K562 (cell line): ENCODE results near the gene DNALI1. TPM values are rescaled to one million over a fixed set of nuclear protein-coding genes. Genes with fewer than 3 reads are reported as not detected.
A peak's percentile ranks its signal among the peaks of the same experiment; 100 is the strongest.

Source experiments
- ETS2 ChIP-seq: IDR thresholded peaks from 2 replicates; pipeline ENCODE4 v1.6.1; 2016; ENCODE audit warnings: borderline replicate concordance, missing genetic modification characterization, mild to moderate bottlenecking, moderate library complexity, missing compliant biosample characterization; ENCODE audit not compliant: poor library complexity, severe bottlenecking
- ETV6 ChIP-seq, 3 experiments: fragments of 150-350 bp in 1 of 3; sonication (generic) in 1 of 3; formaldehyde crosslinking in 1 of 3; IDR thresholded peaks; 2 replicates each; pipeline versions ENCODE4 v1.6.1 to v1.8.0; 2014 to 2022; ENCODE audit warnings: borderline replicate concordance in 2 of 3, low read depth in 2 of 3, antibody characterized with exemption in 1 of 3, low read length in 1 of 3, mild to moderate bottlenecking in 1 of 3, missing genetic modification reagents in 1 of 3
- FIP1L1 ChIP-seq: fragments of 200-400 bp; formaldehyde crosslinking; IDR thresholded peaks from 2 replicates; pipeline ENCODE4 v1.6.1; 2018; ENCODE audit warnings: mild to moderate bottlenecking, low read depth, low read length; ENCODE audit not compliant: poor library complexity, severe bottlenecking
- HDAC6 ChIP-seq: IDR thresholded peaks from 2 replicates; pipeline ENCODE4 v1.6.1; 2012; ENCODE audit warnings: low read depth, mild to moderate bottlenecking, control low read depth, inconsistent platforms, low read length, moderate library complexity
- HEY1 ChIP-seq: fragments of 250-450 bp; sonication (Bioruptor Pico); IDR thresholded peaks from 2 replicates; pipeline ENCODE4 v1.5.0; 2020; ENCODE audit warnings: mild to moderate bottlenecking, moderate library complexity, borderline replicate concordance
- IRF9 ChIP-seq: fragments of 450-650 bp; IDR thresholded peaks from 2 replicates; pipeline ENCODE4 v1.6.1; 2016; ENCODE audit warnings: missing biosample characterization, missing genetic modification characterization
- LCOR ChIP-seq: sonication (generic); formaldehyde crosslinking; IDR thresholded peaks from 2 replicates; pipeline ENCODE4 v1.8.0; 2022; ENCODE audit warnings: mild to moderate bottlenecking, missing genetic modification reagents
- NFE2 ChIP-seq: IDR thresholded peaks from 2 replicates; pipeline ENCODE4 v1.6.1; 2014; ENCODE audit warnings: antibody characterized with exemption, low read depth
- RERE ChIP-seq: sonication (generic); formaldehyde crosslinking; IDR thresholded peaks from 2 replicates; pipeline ENCODE4 v1.8.0; 2023; ENCODE audit warnings: missing genetic modification reagents, mild to moderate bottlenecking, borderline replicate concordance
- SRSF9 ChIP-seq: fragments of 200-400 bp; formaldehyde crosslinking; IDR thresholded peaks from 2 replicates; pipeline ENCODE4 v1.6.1; 2017; ENCODE audit warnings: low read depth, low read length, borderline replicate concordance
- TAF15 ChIP-seq: fragments of 200-400 bp; formaldehyde crosslinking; IDR thresholded peaks from 2 replicates; pipeline ENCODE4 v1.6.1; 2017; ENCODE audit warnings: mild to moderate bottlenecking, low read depth, low read length, moderate library complexity
- TARDBP ChIP-seq: fragments of 450-650 bp; IDR thresholded peaks from 2 replicates; pipeline ENCODE4 v1.6.1; 2016
- ZNF311 ChIP-seq: fragments of 250-450 bp; sonication (Bioruptor Pico); IDR thresholded peaks from 2 replicates; pipeline ENCODE4 v1.4.0; 2020; ENCODE audit warnings: mild to moderate bottlenecking, moderate library complexity
- ZNF644 ChIP-seq: fragments of 200-800 bp; sonication (Bioruptor generic); IDR thresholded peaks from 2 replicates; pipeline ENCODE4 v1.6.1; 2016; ENCODE audit warnings: low read depth, missing genetic modification characterization, missing compliant biosample characterization
- polyA plus RNA-seq, 8 experiments: library from polyadenylated mRNA; depleted of rRNA in 4 of 8; stranded (reverse) in 5 of 8; unstranded in 3 of 8; fragments of >200 nt; fragmentation: Nextera tagmentation in 2 of 8; fragmentation: Illumina TruSeq in 1 of 8; extraction: Ambion mirVana in 2 of 8; extraction: Trizol in 1 of 8; gene quantifications; 2 replicates each; pipeline versions ENCODE4 v1.2.1 to v1.2.3, GENCODE V29; 2011 to 2014; ENCODE audit warnings: inconsistent platforms in 1 of 8, missing spikeins in 1 of 8
- total RNA-seq, 7 experiments: library from RNA; depleted of rRNA in 6 of 7; stranded (reverse); fragments of >200 nt in 6 of 7; fragmentation: Illumina TruSeq in 2 of 7; extraction: Trizol in 2 of 7; gene quantifications; 2 replicates each; pipeline versions ENCODE4 v1.2.1 to v1.2.3, GENCODE V29; 2011 to 2021; ENCODE audit warnings: low replicate concordance in 1 of 7
- TF ChIP-seq, protein P1 (sequence below): fragments of 450-650 bp; IDR thresholded peaks from 2 replicates; pipeline ENCODE4 v1.6.1; 2016; ENCODE audit warnings: borderline replicate concordance
- TF ChIP-seq, protein P2 (sequence below): fragments of 200-800 bp; sonication (Bioruptor generic); IDR thresholded peaks from 2 replicates; pipeline ENCODE4 v1.6.1; 2017; ENCODE audit warnings: missing genetic modification characterization, missing compliant biosample characterization

DNALI1 gene
- total and polyA plus RNA-seq, 9 of the 15 experiments (the other 6 are each of a cell fraction or from before 2014, with no cell fraction given), result 0.87 to 5.6 (median 1.2) TPM

DNA sequence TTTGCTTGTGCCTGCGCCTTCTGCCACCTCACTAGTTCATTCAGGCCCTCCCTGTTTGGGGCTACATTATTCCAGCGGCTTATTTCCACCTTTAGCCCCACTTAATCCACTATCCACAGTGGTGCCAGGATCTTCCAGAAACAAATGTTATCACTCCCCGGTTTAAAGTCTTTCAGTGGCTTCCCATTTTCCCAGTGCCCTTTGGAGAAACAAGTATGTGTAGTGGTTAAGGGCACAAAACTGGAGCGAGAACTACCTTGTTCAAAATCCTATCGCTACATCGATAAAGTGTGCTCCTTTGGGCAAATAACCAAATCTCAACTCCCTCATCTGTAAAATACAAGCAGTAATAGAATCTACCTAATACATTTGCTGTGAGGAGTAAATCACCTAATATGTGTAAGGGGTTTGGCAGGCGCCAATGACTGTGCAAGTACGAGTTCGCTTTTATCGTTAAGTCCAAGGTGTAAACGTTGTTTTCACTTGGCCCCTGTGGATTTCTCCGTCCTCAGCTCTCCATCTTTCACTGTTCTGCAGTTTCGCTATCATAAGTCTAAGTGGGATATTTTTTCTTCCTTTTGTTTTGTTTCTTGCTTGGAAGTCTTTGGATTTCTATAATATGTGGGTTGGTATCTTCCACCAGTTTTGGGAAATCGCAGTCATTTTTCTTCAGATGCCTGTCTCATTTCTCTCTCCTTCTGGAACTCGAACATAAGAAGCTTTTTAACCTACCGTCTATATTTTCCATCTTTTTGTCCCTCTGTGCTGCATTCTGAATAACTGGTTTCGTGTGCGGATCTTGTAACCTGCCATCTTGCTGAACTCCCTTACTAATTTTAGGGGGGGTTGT is 41.3 kb upstream of the DNALI1 start (continued):
- TF ChIP-seq IRF9 (no peak), HDAC6 (no peak), ZNF644 (tag) (no peak), TAF15 (no peak), TARDBP (no peak), NFE2 (peak; percentile 85), HEY1 (CRISPR knock-in tag) (no peak), RERE (CRISPR knock-in tag) (no peak), ETS2 (tag) (no peak), SRSF9 (no peak), FIP1L1 (no peak), ZNF311 (no peak), ETV6 (IDR thresholded peaks at IDR 0.05; ENCODE audit: borderline replicate concordance in 1 of 2, low read depth in 2 of 2, low read length in 1 of 2) (no peak), ETV6 (CRISPR knock-in tag; IDR thresholded peaks at IDR 0.05; ENCODE audit: borderline replicate concordance) (no peak), LCOR (CRISPR knock-in tag) (no peak)
- TF ChIP-seq, protein P1, sequence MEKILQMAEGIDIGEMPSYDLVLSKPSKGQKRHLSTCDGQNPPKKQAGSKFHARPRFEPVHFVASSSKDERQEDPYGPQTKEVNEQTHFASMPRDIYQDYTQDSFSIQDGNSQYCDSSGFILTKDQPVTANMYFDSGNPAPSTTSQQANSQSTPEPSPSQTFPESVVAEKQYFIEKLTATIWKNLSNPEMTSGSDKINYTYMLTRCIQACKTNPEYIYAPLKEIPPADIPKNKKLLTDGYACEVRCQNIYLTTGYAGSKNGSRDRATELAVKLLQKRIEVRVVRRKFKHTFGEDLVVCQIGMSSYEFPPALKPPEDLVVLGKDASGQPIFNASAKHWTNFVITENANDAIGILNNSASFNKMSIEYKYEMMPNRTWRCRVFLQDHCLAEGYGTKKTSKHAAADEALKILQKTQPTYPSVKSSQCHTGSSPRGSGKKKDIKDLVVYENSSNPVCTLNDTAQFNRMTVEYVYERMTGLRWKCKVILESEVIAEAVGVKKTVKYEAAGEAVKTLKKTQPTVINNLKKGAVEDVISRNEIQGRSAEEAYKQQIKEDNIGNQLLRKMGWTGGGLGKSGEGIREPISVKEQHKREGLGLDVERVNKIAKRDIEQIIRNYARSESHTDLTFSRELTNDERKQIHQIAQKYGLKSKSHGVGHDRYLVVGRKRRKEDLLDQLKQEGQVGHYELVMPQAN, result peak; percentile 30; the same call in 1 of the 2 replicates
- TF ChIP-seq, protein P2, sequence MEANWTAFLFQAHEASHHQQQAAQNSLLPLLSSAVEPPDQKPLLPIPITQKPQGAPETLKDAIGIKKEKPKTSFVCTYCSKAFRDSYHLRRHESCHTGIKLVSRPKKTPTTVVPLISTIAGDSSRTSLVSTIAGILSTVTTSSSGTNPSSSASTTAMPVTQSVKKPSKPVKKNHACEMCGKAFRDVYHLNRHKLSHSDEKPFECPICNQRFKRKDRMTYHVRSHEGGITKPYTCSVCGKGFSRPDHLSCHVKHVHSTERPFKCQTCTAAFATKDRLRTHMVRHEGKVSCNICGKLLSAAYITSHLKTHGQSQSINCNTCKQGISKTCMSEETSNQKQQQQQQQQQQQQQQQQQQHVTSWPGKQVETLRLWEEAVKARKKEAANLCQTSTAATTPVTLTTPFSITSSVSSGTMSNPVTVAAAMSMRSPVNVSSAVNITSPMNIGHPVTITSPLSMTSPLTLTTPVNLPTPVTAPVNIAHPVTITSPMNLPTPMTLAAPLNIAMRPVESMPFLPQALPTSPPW (CRISPR knock-in tag), result no peak
